HL-60 (cell line): Measurements from ENCODE around the gene KLHL22.
"Not testable (repeated sequence)": the region's sequence is repeated elsewhere in the genome, so short reads cannot be mapped to it uniquely, and the experiment has no call there.

ENCODE experiments used
- GABPA ChIP-seq: IDR thresholded peaks from 2 replicates; pipeline ENCODE4 v1.6.1; 2012; ENCODE audit warnings: low read depth
- POLR2AphosphoS5 ChIP-seq: IDR thresholded peaks from 2 replicates; pipeline ENCODE4 v1.6.1; 2012; ENCODE audit warnings: low read depth
- REST ChIP-seq: IDR thresholded peaks from 2 replicates; pipeline ENCODE4 v1.6.1; 2012; ENCODE audit warnings: low read depth; ENCODE audit not compliant: insufficient replicate concordance
- SPI1 ChIP-seq: IDR thresholded peaks from 2 replicates; pipeline ENCODE4 v1.6.1; 2012; ENCODE audit warnings: low read depth, mild to moderate bottlenecking, borderline replicate concordance
- TF ChIP-seq, protein P1 (sequence below): IDR thresholded peaks from one replicate; pipeline ENCODE4 v1.5.1; 2011; ENCODE audit warnings: low read length, control low read depth, inconsistent platforms; ENCODE audit not compliant: insufficient read depth

DNA sequence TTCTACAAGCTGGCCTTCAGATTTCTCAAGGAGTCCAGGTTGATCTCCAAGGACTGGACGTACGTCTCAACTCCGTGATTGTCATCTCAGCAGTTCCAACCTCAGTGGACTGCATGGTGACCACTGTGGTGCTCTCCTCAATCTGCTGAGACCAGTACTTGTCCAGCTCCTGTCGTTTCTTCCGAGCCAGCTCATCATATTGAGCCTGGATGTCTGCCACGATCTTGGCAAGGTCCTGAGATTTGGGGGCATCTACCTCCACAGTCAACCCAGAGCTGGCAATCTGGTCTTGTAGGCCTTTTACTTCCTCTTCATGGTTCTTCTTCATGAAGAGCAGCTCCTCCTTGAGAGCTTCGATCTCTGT lies 12.5 kb downstream of the KLHL22 start:
- TF ChIP-seq, protein P1, sequence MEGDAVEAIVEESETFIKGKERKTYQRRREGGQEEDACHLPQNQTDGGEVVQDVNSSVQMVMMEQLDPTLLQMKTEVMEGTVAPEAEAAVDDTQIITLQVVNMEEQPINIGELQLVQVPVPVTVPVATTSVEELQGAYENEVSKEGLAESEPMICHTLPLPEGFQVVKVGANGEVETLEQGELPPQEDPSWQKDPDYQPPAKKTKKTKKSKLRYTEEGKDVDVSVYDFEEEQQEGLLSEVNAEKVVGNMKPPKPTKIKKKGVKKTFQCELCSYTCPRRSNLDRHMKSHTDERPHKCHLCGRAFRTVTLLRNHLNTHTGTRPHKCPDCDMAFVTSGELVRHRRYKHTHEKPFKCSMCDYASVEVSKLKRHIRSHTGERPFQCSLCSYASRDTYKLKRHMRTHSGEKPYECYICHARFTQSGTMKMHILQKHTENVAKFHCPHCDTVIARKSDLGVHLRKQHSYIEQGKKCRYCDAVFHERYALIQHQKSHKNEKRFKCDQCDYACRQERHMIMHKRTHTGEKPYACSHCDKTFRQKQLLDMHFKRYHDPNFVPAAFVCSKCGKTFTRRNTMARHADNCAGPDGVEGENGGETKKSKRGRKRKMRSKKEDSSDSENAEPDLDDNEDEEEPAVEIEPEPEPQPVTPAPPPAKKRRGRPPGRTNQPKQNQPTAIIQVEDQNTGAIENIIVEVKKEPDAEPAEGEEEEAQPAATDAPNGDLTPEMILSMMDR = not testable (repeated sequence)
- not testable (repeated sequence) for TF ChIP-seq POLR2AphosphoS5, REST, SPI1, GABPA
